GM19099 (cell line): Measurements from ENCODE around the gene PLXDC2.

ENCODE experiments used
- POLR2A ChIP-seq: IDR thresholded peaks from 3 replicates; pipeline ENCODE4 v1.6.1; 2011; ENCODE audit warnings: low read depth; ENCODE audit not compliant: insufficient read length; ENCODE audit errors: extremely low read depth

The PLXDC2 gene

GRCh38 chr10:20147684-20148083, 331.5 kb downstream of the PLXDC2 start:
- TF ChIP-seq POLR2A: no peak

GRCh38 chr10:20156511-20156910, 340.3 kb downstream of the PLXDC2 start:
- no peak for TF ChIP-seq POLR2A

GRCh38 chr10:20157314-20157713, 341.1 kb downstream of the PLXDC2 start:
- no peak for TF ChIP-seq POLR2A

GRCh38 chr10:20158086-20158485, 341.9 kb downstream of the PLXDC2 start:
- no peak for TF ChIP-seq POLR2A

- TF ChIP-seq POLR2A: no peak
These were observed 345.9 kb downstream of the PLXDC2 start for GRCh38 chr10:20162123-20162522.

- TF ChIP-seq POLR2A: no peak
These were observed 350.0 kb downstream of the PLXDC2 start for GRCh38 chr10:20166096-20166675.

- no peak for TF ChIP-seq POLR2A
These were observed 354.4 kb downstream of the PLXDC2 start for GRCh38 chr10:20170661-20171060.

GRCh38 chr10:20173046-20173445, 356.8 kb downstream of the PLXDC2 start:
- TF ChIP-seq POLR2A: no peak

- TF ChIP-seq POLR2A: no peak
These were observed 359.5 kb downstream of the PLXDC2 start for GRCh38 chr10:20175719-20176118.

- no peak for TF ChIP-seq POLR2A
These were observed 364.5 kb downstream of the PLXDC2 start for GRCh38 chr10:20180766-20181165.

- no peak for TF ChIP-seq POLR2A
These were observed 365.2 kb downstream of the PLXDC2 start for GRCh38 chr10:20181434-20181833.

- TF ChIP-seq POLR2A: no peak
These were observed 368.9 kb downstream of the PLXDC2 start for GRCh38 chr10:20185116-20185515.

- TF ChIP-seq POLR2A: no peak
These were observed 378.8 kb downstream of the PLXDC2 start for GRCh38 chr10:20195076-20195475.

GRCh38 chr10:20200758-20201157, 384.5 kb downstream of the PLXDC2 start:
- TF ChIP-seq POLR2A: no peak

- no peak for TF ChIP-seq POLR2A
These were observed 386.1 kb downstream of the PLXDC2 start for GRCh38 chr10:20202337-20202736.

GRCh38 chr10:20207653-20208052, 391.4 kb downstream of the PLXDC2 start:
- TF ChIP-seq POLR2A: no peak

- TF ChIP-seq POLR2A: no peak
These were observed 399.4 kb downstream of the PLXDC2 start for GRCh38 chr10:20215547-20216152.

- no peak for TF ChIP-seq POLR2A
These were observed 405.1 kb downstream of the PLXDC2 start for GRCh38 chr10:20221356-20221755.

GRCh38 chr10:20228729-20229128, 412.5 kb downstream of the PLXDC2 start:
- no peak for TF ChIP-seq POLR2A
